Rectal smooth muscle tissue (tissue), 1 donor: Measurements from ENCODE around the gene CCDC13.

ENCODE experiments used
- H3K27ac ChIP-seq: one replicate; pipeline ENCODE4 v1.7.0; 2013; ENCODE audit warnings: low read depth, low read length, inconsistent platforms
- H3K27me3 ChIP-seq: one replicate; pipeline ENCODE4 v1.7.0; 2013; ENCODE audit warnings: low read length; ENCODE audit not compliant: control insufficient read depth, insufficient read depth
- H3K36me3 ChIP-seq: one replicate; pipeline ENCODE4 v1.7.0; 2013; ENCODE audit warnings: low read length; ENCODE audit not compliant: control insufficient read depth, insufficient read depth
- H3K4me1 ChIP-seq: one replicate; pipeline ENCODE4 v1.7.0; 2013; ENCODE audit warnings: low read length; ENCODE audit not compliant: control insufficient read depth, insufficient read depth
- H3K4me3 ChIP-seq: one replicate; pipeline ENCODE4 v1.7.0; 2013; ENCODE audit warnings: low read length
- H3K9ac ChIP-seq: one replicate; pipeline ENCODE4 v1.7.0; 2013; ENCODE audit warnings: low read length

The CCDC13 gene

DNA sequence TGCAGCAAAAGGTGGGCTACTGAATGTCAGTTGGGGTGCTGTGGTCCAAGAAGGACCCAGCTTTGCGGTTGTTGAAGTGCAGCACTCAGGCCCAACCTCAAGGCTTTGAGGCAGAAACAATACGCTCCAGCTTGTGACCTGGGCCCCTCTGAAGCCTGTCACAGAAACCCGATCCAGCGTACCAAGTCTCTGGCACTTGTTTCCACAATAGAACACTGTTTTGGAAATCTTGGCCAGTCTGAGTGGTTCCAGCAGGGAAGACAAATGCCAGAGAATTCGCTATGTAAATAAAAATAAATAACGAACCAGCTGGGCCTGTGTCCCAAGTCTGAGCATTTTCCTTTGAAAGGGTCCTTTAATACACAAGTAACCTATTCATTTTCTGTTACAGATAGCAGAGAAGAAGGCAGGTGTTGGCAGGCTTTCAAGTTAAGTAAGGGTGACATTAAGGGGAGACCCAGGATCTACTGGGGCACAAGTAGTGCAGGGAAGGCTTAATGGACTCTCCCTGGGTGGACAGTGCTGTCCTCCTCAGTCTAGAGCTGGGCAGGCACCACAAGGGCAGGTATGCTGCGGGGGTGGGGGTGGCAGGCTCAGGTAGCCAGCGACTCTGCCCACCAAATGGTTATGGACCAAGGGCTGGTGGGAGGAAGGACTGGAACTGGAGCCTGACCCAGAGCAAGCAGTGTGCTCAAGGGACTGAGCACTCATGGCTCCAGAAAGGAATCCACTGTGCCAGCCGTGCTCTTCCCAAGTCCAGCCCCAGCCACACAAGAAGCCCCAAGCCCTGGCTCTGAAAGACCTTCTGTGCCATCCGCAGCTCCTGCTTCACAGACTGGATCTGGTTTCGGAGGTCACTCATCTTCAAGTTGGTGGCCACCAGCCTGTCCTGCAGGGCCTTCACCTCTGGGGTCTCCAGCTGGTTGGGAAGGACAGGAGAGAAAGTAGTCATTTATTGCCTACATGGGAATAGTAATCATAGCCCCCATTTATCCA, 26.3 kb downstream of the CCDC13 start:
- peak overlapping the region; percentile 7 for H3K4me3 ChIP-seq
- no peak overlapping the region for H3K9ac ChIP-seq
- H3K36me3 ChIP-seq, result no peaks in the 10 kb centered on the region
- peaks cover 39% of the 10 kb centered on the region for H3K4me1 ChIP-seq
- peak overlapping the region; percentile 93 for H3K27ac ChIP-seq
- H3K27me3 ChIP-seq, result no peaks in the 10 kb centered on the region

DNA sequence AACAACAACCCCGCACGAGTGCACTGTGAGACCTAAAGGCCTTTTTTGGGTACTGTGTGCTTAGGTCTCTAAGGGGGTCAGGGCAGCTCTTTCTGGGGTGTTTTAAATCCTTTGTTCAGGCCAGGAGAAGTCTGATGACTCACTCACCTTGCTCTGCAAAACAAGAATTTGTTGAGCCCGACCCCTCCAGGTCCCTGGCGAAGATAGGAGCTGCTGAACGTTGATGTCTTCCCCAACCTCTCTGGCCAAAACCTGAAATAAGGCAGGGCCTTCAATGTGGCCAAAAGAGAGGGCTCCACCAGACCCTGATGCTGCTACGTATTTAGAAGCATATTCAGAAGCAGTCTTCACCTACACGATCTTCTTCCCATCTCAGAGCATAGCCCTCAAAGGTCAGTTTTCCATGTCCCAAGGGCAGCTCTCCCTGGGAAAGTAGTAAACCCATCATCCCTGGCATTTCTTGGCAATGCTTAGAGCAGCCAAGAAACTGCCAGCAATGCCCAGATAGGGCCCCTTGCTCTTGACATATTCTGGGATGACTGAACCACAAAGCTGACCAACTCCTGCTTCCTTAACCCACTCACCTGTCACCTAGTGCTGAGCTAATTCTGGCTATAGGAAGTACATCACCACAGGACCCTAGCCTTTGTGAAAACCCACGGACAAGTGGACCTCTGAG, 27.1 kb downstream of the CCDC13 start:
- H3K4me1 ChIP-seq, result peaks cover 39% of the 10 kb centered on the region
- no peaks in the 10 kb centered on the region for H3K36me3 ChIP-seq
- no peak overlapping the region for H3K4me3 ChIP-seq
- H3K27me3 ChIP-seq, result no peaks in the 10 kb centered on the region
- no peak overlapping the region for H3K9ac ChIP-seq
- peak overlapping the region; percentile 93 for H3K27ac ChIP-seq

DNA sequence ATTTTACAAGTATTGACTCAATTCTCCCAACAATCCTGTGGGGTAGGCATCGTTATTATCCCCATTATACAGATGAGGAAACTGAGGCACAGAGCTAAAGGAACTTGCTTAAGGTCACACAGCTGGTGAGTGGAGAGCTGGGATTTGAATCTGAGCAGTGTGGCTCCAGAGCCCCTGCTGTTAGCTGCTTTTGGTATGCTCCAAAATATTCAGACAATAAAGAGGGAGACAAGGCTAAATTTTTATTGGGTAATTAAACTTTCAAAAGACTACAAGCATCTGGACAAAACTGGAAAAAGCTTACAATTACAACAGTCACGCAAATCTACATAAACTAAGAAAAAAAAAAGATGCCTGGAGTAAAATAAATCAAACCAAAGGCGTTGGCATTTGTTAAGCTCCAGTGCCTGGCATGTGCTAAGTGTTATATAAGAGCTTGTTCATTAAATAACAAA, 27.7 kb downstream of the CCDC13 start:
- Histone ChIP-seq H3K9ac (no peak overlapping the region), H3K4me1 (peaks cover 39% of the 10 kb centered on the region), H3K27me3 (no peaks in the 10 kb centered on the region), H3K27ac (peak overlapping the region; percentile 93), H3K4me3 (no peak overlapping the region), H3K36me3 (no peaks in the 10 kb centered on the region)

DNA sequence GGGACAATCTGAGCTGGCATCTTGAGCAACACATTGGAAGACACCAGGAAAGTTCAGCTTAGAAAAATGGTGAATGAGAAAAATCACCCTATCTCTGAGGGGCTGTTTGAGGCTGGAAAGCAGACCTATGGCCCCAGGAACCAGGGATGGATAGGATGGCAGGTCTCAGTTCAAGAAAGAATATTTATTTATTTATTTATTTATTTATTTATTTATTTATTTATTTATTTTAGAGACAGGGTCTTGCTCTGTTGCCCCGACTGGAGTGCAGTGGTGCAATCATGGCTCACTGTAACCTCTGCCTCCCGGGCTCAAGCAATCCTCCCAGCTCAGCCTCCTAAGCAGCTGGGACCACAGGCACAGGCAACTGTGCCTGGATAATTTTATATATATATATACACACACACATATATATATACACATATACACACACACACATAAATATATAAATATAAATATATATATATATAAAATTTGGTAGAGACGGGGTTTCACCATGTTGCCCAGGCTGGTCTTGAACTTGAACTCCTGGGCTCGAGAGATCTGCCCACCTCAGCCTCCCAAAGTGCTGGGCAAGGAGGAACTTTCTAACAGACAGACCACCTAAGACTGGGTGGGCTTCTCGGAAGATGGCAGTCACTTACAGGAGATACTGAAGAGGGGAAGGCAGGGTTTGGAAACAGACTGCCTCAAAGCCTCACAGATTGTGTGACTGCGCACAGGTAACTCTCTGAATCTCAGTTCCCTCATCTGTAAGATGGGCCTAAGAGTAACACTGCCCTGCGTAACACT, 29.7 kb downstream of the CCDC13 start:
- no peak overlapping the region for H3K9ac ChIP-seq

DNA sequence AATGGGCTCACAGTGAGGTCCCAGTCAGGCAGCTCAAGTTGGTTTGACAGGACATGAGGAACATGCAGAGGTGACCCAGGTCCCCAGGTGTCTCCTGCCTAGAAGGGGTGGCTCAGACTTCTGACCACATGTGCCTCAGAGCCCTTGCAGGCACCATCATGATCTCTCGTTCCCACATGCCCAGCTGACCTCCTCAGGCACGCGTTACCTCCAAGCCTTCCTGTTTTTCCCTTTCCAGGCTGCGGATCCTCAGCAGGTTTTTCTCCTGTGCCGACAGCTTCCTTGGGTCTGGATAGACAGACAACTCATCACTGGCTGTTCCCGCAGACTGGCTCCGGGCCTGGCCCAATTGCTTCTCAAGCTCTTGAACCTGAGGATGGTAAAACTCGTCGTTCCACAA, 30.4 kb downstream of the CCDC13 start:
- peaks cover 25% of the 10 kb centered on the region for H3K4me1 ChIP-seq

More for the DNA sequence above, 29.7 kb downstream of the CCDC13 start:
- no peaks in the 10 kb centered on the region for H3K27me3 ChIP-seq
- no peaks in the 10 kb centered on the region for H3K36me3 ChIP-seq
- H3K4me3 ChIP-seq, result no peak overlapping the region
- H3K4me1 ChIP-seq, result peaks cover 29% of the 10 kb centered on the region
- H3K27ac ChIP-seq, result peak overlapping the region; percentile 34

DNA sequence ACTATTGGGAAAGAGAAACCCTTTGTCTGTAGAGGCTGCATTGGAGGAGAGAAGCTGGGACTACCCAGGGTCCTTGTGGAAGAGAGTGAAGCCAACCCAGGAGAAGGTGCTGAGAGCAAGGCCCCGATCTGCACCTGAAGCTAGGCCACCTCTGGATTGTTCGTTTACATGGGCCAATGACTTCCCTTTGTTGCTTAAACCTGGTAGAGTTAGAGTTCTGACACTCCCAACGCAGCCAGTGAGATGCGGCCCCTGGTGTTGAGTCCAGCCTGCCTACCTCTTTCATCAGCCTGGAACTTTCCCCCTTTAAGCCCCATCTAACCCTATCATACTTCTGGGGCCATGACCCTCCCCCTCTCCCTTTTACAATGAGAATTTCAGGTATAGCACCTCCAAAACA, 30.8 kb downstream of the CCDC13 start:
- peaks cover 23% of the 10 kb centered on the region for H3K4me1 ChIP-seq
- H3K9ac ChIP-seq, result no peak overlapping the region
- H3K36me3 ChIP-seq, result no peaks in the 10 kb centered on the region
- H3K4me3 ChIP-seq, result no peak overlapping the region
- no peak overlapping the region for H3K27ac ChIP-seq
- H3K27me3 ChIP-seq, result no peaks in the 10 kb centered on the region

More for the DNA sequence above, 30.4 kb downstream of the CCDC13 start:
- Histone ChIP-seq H3K27me3 (no peaks in the 10 kb centered on the region), H3K9ac (no peak overlapping the region), H3K36me3 (no peaks in the 10 kb centered on the region), H3K27ac (no peak overlapping the region), H3K4me3 (no peak overlapping the region)

DNA sequence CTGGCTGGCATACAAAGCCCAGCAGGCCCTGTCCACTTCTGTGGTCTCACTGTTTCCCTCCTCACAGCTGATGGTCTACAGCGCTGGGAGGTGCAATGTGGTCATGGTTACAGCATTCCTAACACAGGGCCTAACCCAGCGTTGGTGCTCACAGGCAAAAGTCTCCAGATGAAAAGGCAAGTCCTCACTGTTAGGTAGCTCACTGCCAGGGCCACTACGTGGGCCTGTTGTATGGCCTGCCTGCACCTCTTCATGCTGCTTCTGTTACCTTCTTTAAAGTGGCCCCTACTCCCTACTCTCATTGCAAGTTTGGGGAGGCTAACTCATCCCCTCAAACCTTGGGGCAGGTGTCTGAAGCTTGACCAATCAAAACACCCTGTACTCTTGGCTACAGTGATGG, 31.3 kb downstream of the CCDC13 start:
- Histone ChIP-seq H3K4me1 (peaks cover 19% of the 10 kb centered on the region), H3K27me3 (no peaks in the 10 kb centered on the region), H3K36me3 (no peaks in the 10 kb centered on the region), H3K27ac (no peak overlapping the region), H3K9ac (no peak overlapping the region), H3K4me3 (no peak overlapping the region)

DNA sequence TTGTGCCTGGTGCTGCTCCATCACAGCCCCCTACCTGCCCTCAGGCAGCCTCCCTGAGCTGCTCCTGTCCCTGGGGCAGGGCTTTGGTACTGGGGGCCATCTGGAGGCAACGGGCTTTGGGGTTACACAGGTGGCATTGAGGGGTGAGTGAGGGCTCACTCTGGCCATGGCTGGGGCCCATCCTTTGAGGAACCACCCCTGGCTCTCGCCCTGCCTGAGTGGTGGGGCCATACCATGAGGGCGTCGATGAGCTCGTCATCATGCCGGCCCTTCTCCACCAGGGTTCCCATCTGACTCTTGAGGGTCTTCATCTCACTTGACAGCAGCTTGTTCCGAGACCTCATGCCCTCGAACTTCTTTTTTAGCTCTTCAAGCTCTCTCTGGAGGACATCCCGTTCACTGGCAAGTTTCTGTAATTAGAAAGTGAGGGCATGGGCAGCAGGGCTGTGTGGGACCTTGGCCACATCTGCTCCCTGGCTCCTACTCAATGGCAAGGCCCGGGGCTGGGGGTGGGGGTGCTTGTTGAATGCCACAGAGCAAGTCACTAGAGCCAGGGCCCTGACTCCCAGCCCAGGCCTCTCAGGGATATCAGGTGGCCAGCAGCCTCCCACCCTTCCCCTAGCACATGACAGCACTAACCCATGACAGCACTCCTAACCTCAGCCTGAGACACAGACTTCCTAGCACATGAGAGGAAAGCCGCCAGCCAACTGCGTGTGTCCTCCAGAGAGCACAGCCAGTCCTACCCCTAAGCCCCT, 33.5 kb downstream of the CCDC13 start:
- no peak overlapping the region for H3K9ac ChIP-seq
- H3K27me3 ChIP-seq, result no peaks in the 10 kb centered on the region
- no peak overlapping the region for H3K4me3 ChIP-seq
- H3K36me3 ChIP-seq, result no peaks in the 10 kb centered on the region
- no peak overlapping the region for H3K27ac ChIP-seq
- H3K4me1 ChIP-seq, result no peaks in the 10 kb centered on the region

DNA sequence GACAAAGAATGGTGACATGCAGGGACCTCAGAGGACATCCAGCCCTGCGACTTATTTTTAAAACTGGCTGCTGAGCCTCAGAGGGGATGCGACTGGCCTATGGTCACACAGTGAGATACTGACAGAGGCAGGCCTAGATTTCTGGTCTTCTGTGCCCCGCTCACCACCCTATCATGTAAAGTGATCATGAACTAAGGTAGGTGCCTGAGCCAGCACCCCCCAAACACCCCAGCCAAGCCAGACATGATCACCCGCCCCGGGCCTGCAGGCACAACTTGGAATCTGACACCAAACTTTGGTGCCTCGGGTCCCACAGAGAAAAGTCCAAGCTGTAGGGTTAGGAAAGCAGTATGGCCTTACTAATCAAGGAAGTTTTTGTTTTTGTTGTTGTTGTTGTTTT, 36.5 kb downstream of the CCDC13 start:
- no peaks in the 10 kb centered on the region for H3K4me1 ChIP-seq
- no peaks in the 10 kb centered on the region for H3K36me3 ChIP-seq
- no peak overlapping the region for H3K9ac ChIP-seq
- H3K27me3 ChIP-seq, result no peaks in the 10 kb centered on the region
- H3K4me3 ChIP-seq, result no peak overlapping the region
- no peak overlapping the region for H3K27ac ChIP-seq

DNA sequence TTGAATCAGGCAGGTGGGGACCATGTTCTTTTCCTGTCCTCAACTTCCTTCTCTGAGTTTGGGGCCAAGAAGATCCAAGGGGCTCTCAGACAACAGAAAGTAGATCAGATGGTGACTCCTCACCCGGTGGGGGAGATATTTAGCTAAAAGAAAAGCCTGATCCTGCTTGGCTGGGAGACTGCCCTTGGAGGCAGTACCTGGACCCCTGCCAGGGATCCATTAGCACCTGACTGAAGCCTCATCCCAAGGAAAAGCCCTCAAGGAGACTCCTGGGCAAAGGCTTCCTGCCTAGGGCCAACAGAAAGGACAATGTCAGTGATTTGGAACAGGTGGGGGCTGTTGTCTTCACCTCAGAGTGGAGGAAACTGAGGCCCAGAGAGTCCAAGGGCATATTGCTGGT, 37.0 kb downstream of the CCDC13 start:
- H3K4me1 ChIP-seq, result no peaks in the 10 kb centered on the region
- no peak overlapping the region for H3K9ac ChIP-seq
- no peaks in the 10 kb centered on the region for H3K27me3 ChIP-seq
- H3K36me3 ChIP-seq, result no peaks in the 10 kb centered on the region
- no peak overlapping the region for H3K27ac ChIP-seq
- H3K4me3 ChIP-seq, result no peak overlapping the region

DNA sequence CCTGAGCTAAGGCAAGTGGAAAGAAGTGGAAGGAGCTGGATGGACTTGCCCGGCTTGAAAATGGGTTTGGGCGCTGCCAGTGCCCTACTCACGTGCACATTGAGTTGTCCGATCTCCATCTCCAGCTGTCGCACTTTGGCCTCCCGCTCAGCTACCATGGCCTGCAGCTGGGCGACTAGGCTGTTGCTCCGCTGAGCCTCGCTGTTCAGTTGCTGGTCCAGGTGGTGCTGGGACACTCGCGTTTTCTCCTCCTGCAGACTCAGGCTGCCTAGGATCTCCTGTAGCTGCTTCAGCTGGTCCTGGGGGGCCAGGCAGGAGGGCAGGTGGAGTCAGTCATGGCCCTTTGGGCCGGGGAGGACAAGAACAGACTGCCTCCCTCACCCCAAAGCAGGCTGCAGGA, 37.4 kb downstream of the CCDC13 start:
- Histone ChIP-seq H3K9ac (no peak overlapping the region), H3K4me3 (no peak overlapping the region), H3K36me3 (no peaks in the 10 kb centered on the region)

More for the DNA sequence above, 37.4 kb downstream of the CCDC13 start:
- H3K27me3 ChIP-seq, result no peaks in the 10 kb centered on the region
- H3K4me1 ChIP-seq, result no peaks in the 10 kb centered on the region
- H3K27ac ChIP-seq, result no peak overlapping the region
